Subcutaneous abdominal adipose tissue (tissue), 5 donors: ENCODE data around the gene LARGE1.
"Not testable (repeated sequence)": the region's sequence is repeated elsewhere in the genome, so short reads cannot be mapped to it uniquely, and the experiment has no call there.

Source experiments
- H3K27ac ChIP-seq: one replicate; pipeline ENCODE4 v1.7.0; 2013; ENCODE audit warnings: low read depth, mild to moderate bottlenecking, inconsistent platforms, low read length, moderate library complexity
- H3K27me3 ChIP-seq, 5 donors: one replicate each; pipeline ENCODE4 v1.7.0; 2013; ENCODE audit warnings: low read length in 5 of 5, inconsistent platforms in 1 of 5; ENCODE audit not compliant: control insufficient read depth in 5 of 5, insufficient read depth in 4 of 5
- H3K36me3 ChIP-seq, 5 donors: one replicate each; pipeline ENCODE4 v1.7.0; 2013; ENCODE audit warnings: low read length in 5 of 5; ENCODE audit not compliant: control insufficient read depth in 5 of 5, insufficient read depth in 5 of 5
- H3K4me1 ChIP-seq, 5 donors: one replicate each; pipeline ENCODE4 v1.7.0; 2013; ENCODE audit warnings: low read length in 5 of 5, mild to moderate bottlenecking in 3 of 5, moderate library complexity in 1 of 5; ENCODE audit not compliant: control insufficient read depth in 5 of 5, insufficient read depth in 5 of 5
- H3K4me3 ChIP-seq, 5 donors: one replicate each; pipeline ENCODE4 v1.7.0; 2013; ENCODE audit warnings: low read length in 5 of 5, low read depth in 1 of 5
- H3K9ac ChIP-seq, 5 donors: one replicate each; pipeline ENCODE4 v1.7.0; 2013; ENCODE audit warnings: low read length in 5 of 5, mild to moderate bottlenecking in 4 of 5, moderate library complexity in 3 of 5
- H3K9me3 ChIP-seq, 5 donors: one replicate each; pipeline ENCODE4 v1.7.0; 2013; ENCODE audit warnings: low read length in 5 of 5; ENCODE audit not compliant: control insufficient read depth in 5 of 5
- donor health status: healthy.
- donor health status: healthy.
- donor health status: healthy.
- donor health status: healthy.
- donor health status: healthy.

Gene LARGE1

GRCh38 chr22:33461245-33461644, 459.0 kb downstream of the LARGE1 start:
- not testable (repeated sequence) for H3K9ac ChIP-seq, H3K27ac ChIP-seq, H3K4me3 ChIP-seq, H3K9me3 ChIP-seq, H3K36me3 ChIP-seq, H3K27me3 ChIP-seq
- H3K4me1 ChIP-seq = peaks cover 0 to 16% (median 8%) of the 10 kb centered on the region in 5 donors

- Histone ChIP-seq H3K27me3 (no peaks in the 10 kb centered on the region), H3K27ac (no peak overlapping the region), H3K36me3 (no peaks in the 10 kb centered on the region)
These were observed 461.1 kb downstream of the LARGE1 start for GRCh38 chr22:33459137-33459536.

GRCh38 chr22:33456511-33456910, 463.8 kb downstream of the LARGE1 start:
- no peaks in the 10 kb centered on the region for H3K27me3 ChIP-seq

More at GRCh38 chr22:33459137-33459536, 461.1 kb downstream of the LARGE1 start:
- H3K9ac ChIP-seq = no peak overlapping the region
- H3K4me1 ChIP-seq = no peaks in the 10 kb centered on the region
- peaks cover 0 to 6% (median 0%) of the 10 kb centered on the region in 5 donors for H3K9me3 ChIP-seq
- no peak overlapping the region for H3K4me3 ChIP-seq

GRCh38 chr22:33455036-33455435, 465.2 kb downstream of the LARGE1 start:
- H3K9me3 ChIP-seq = no peaks in the 10 kb centered on the region
- no peaks in the 10 kb centered on the region for H3K27me3 ChIP-seq
- H3K36me3 ChIP-seq = no peaks in the 10 kb centered on the region
- H3K4me1 ChIP-seq = no peaks in the 10 kb centered on the region
- H3K27ac ChIP-seq = no peak overlapping the region
- H3K9ac ChIP-seq = no peak overlapping the region
- H3K4me3 ChIP-seq = no peak overlapping the region

More at GRCh38 chr22:33456511-33456910, 463.8 kb downstream of the LARGE1 start:
- H3K36me3 ChIP-seq = no peaks in the 10 kb centered on the region
- H3K9me3 ChIP-seq = peaks cover 0 to under 1% (median 0%) of the 10 kb centered on the region in 5 donors
- no peak overlapping the region for H3K27ac ChIP-seq
- H3K9ac ChIP-seq = no peak overlapping the region
- no peaks in the 10 kb centered on the region for H3K4me1 ChIP-seq
- no peak overlapping the region for H3K4me3 ChIP-seq

GRCh38 chr22:33451866-33452469, 468.3 kb downstream of the LARGE1 start:
- Histone ChIP-seq H3K9me3 (no peaks in the 10 kb centered on the region), H3K4me3 (no peak overlapping the region), H3K36me3 (no peaks in the 10 kb centered on the region), H3K27me3 (no peaks in the 10 kb centered on the region), H3K4me1 (no peaks in the 10 kb centered on the region), H3K9ac (no peak overlapping the region), H3K27ac (no peak overlapping the region)

GRCh38 chr22:33450756-33451155, 469.5 kb downstream of the LARGE1 start:
- Histone ChIP-seq H3K4me3 (no peak overlapping the region), H3K9ac (no peak overlapping the region), H3K9me3 (no peaks in the 10 kb centered on the region), H3K27me3 (no peaks in the 10 kb centered on the region), H3K36me3 (no peaks in the 10 kb centered on the region), H3K4me1 (no peaks in the 10 kb centered on the region), H3K27ac (no peak overlapping the region)

- no peaks in the 10 kb centered on the region for H3K27me3 ChIP-seq
- no peaks in the 10 kb centered on the region for H3K36me3 ChIP-seq
- no peak overlapping the region for H3K9ac ChIP-seq
- no peaks in the 10 kb centered on the region for H3K9me3 ChIP-seq
- no peak overlapping the region for H3K27ac ChIP-seq
- no peak overlapping the region for H3K4me3 ChIP-seq
- no peaks in the 10 kb centered on the region for H3K4me1 ChIP-seq
These were observed 472.5 kb downstream of the LARGE1 start for GRCh38 chr22:33447733-33448132.

- no peaks in the 10 kb centered on the region for H3K4me1 ChIP-seq
- no peaks in the 10 kb centered on the region for H3K36me3 ChIP-seq
- H3K9ac ChIP-seq = no peak overlapping the region
- H3K9me3 ChIP-seq = no peaks in the 10 kb centered on the region
- no peak overlapping the region for H3K27ac ChIP-seq
- H3K27me3 ChIP-seq = no peaks in the 10 kb centered on the region
- H3K4me3 ChIP-seq = no peak overlapping the region
These were observed 476.6 kb downstream of the LARGE1 start for GRCh38 chr22:33443683-33444082.

- Histone ChIP-seq H3K27me3 (no peaks in the 10 kb centered on the region), H3K4me1 (no peaks in the 10 kb centered on the region), H3K4me3 (no peak overlapping the region), H3K36me3 (no peaks in the 10 kb centered on the region), H3K9me3 (no peaks in the 10 kb centered on the region), H3K9ac (no peak overlapping the region), H3K27ac (no peak overlapping the region)
These were observed 479.5 kb downstream of the LARGE1 start for GRCh38 chr22:33440756-33441155.

GRCh38 chr22:33438273-33438672, 482.0 kb downstream of the LARGE1 start:
- H3K27me3 ChIP-seq = no peaks in the 10 kb centered on the region
- no peaks in the 10 kb centered on the region for H3K36me3 ChIP-seq
- H3K9me3 ChIP-seq = no peaks in the 10 kb centered on the region
- no peaks in the 10 kb centered on the region for H3K4me1 ChIP-seq
- H3K4me3 ChIP-seq = no peak overlapping the region
- no peak overlapping the region for H3K9ac ChIP-seq
- no peak overlapping the region for H3K27ac ChIP-seq
